Gastrocnemius medialis (tissue), 4 donors: Measurements from ENCODE around the gene RNU6-1.

Source experiments
- CTCF ChIP-seq, 5 experiments: fragments of 450-650 bp in 3 of 5; fragments of 200-600 bp in 2 of 5; sonication (generic) in 2 of 5; IDR thresholded peaks in 4 of 5; conservative IDR thresholded peaks in 1 of 5; 1 replicate in 4 of 5; 2 replicates in 1 of 5; pipeline ENCODE4 v1.5.1; 2016 to 2019; ENCODE audit warnings: antibody characterized with exemption in 5 of 5, mild to moderate bottlenecking in 3 of 5, moderate library complexity in 3 of 5
- POLR2A ChIP-seq, 2 donors: fragments of 450-650 bp; IDR thresholded peaks; one replicate each; pipeline ENCODE4 v1.6.1; 2017; ENCODE audit warnings: antibody characterized with exemption in 2 of 2, mild to moderate bottlenecking in 2 of 2, moderate library complexity in 2 of 2

- TF ChIP-seq CTCF (IDR thresholded peaks at IDR 0.05 in 4 of 5, conservative IDR thresholded peaks at IDR 0.05 in 1 of 5) (no peak), POLR2A (IDR thresholded peaks at IDR 0.05) (no peak)
Observed at GRCh38 chr15:67826717-67827561, 12.9 kb downstream of the RNU6-1 start.
